Spleen (tissue), 11 donors: ENCODE results near the gene CASKIN2. TPM values are rescaled to one million over a fixed set of nuclear protein-coding genes. Genes with fewer than 3 reads are reported as not detected.

Experiments used
- DNase-seq: peaks from one replicate; pipeline ENCODE4 v3.0.0-alpha.2; 2020
- H3K27ac ChIP-seq, 8 donors: fragments of 200-600 bp; sonication (generic) in 7 of 8; 1 replicate in 4 of 8; 2 replicates in 4 of 8; pipeline versions ENCODE4 v1.5.0 to v1.8.0; 2016 to 2021; ENCODE audit warnings: inconsistent platforms in 4 of 8, mild to moderate bottlenecking in 4 of 8, moderate library complexity in 1 of 8
- H3K27me3 ChIP-seq, 7 donors: fragments of 200-600 bp; sonication (generic) in 6 of 7; replicated peaks in 1 of 7; 1 replicate in 4 of 7; 2 replicates in 3 of 7; pipeline versions ENCODE4 v1.5.0 to v1.8.0; 2016 to 2021; ENCODE audit warnings: inconsistent platforms in 3 of 7, mild to moderate bottlenecking in 1 of 7
- H3K36me3 ChIP-seq, 6 donors: fragments of 200-600 bp; sonication (generic) in 5 of 6; 1 replicate in 4 of 6; 2 replicates in 2 of 6; pipeline versions ENCODE4 v1.5.0 to v1.8.0; 2016 to 2021; ENCODE audit warnings: inconsistent platforms in 2 of 6
- H3K4me1 ChIP-seq, 6 donors: fragments of 200-600 bp; sonication (generic) in 5 of 6; 1 replicate in 3 of 6; 2 replicates in 3 of 6; pipeline versions ENCODE4 v1.5.0 to v1.8.0; 2016 to 2021; ENCODE audit warnings: inconsistent platforms in 3 of 6
- H3K4me3 ChIP-seq, 8 donors: fragments of 200-600 bp; sonication (generic) in 7 of 8; 1 replicate in 4 of 8; 2 replicates in 4 of 8; pipeline versions ENCODE4 v1.5.0 to v1.8.0; 2016 to 2021; ENCODE audit warnings: inconsistent platforms in 4 of 8, mild to moderate bottlenecking in 4 of 8, moderate library complexity in 2 of 8
- H3K9me3 ChIP-seq, 8 donors: fragments of 200-600 bp; sonication (generic) in 7 of 8; 1 replicate in 4 of 8; 2 replicates in 4 of 8; pipeline versions ENCODE4 v1.5.0 to v1.8.0; 2016 to 2021; ENCODE audit warnings: inconsistent platforms in 4 of 8
- CTCF ChIP-seq, 11 experiments: fragments of 200-600 bp in 7 of 11; fragments of 450-650 bp in 4 of 11; sonication (generic) in 4 of 11; IDR thresholded peaks in 8 of 11; conservative IDR thresholded peaks in 3 of 11; 1 replicate in 7 of 11; 2 replicates in 4 of 11; pipeline versions ENCODE4 v1.4.0 to v1.8.0; 2016 to 2021; ENCODE audit warnings: antibody characterized with exemption in 11 of 11, inconsistent platforms in 4 of 11, mild to moderate bottlenecking in 1 of 11
- POLR2A ChIP-seq, 3 donors: fragments of 450-650 bp; IDR thresholded peaks; one replicate each; pipeline ENCODE4 v1.5.1; 2017; ENCODE audit warnings: antibody characterized with exemption in 3 of 3, mild to moderate bottlenecking in 1 of 3
- POLR2AphosphoS5 ChIP-seq, 3 donors: sonication (generic); formaldehyde crosslinking; IDR thresholded peaks; one replicate each; pipeline ENCODE4 v1.5.1; 2017; ENCODE audit warnings: antibody characterized with exemption in 3 of 3
- WGBS, 5 donors: extraction: QIAGEN DNeasy Blood & Tissue Kit in 3 of 5; methylation state at CpG; one replicate each; pipeline versions ENCODE4 v1.1.5 to v1.1.7; 2013 to 2018; 5-methylcytosine and 5-hydroxymethylcytosine counted together
- intact Hi-C: fragments of 100-400 bp; cut with DNase I; formaldehyde crosslinking; loops from one replicate; pipeline ENCODE4 v1.15.0; 2023; ENCODE audit warnings: low total_unique reads
- microRNA-seq, 3 donors: library from miRNA; unstranded; fragments of <30 nt; microRNA quantifications; one replicate each; pipeline versions ENCODE4 to v1.1.0, GENCODE V29; 2019 to 2020
- polyA plus RNA-seq, 3 donors: library from polyadenylated mRNA; stranded (reverse); fragments of 200-250 nt; gene quantifications; one replicate each; pipeline ENCODE4 v1.2.1, GENCODE V29; 2013
- total RNA-seq, 7 donors: library from RNA; depleted of rRNA in 3 of 7; stranded (reverse); fragments of >200 nt in 3 of 7; fragmentation: NEBNext Ultra II Directional in 4 of 7; extraction: Animal tissue kit (Norgen Biotek cat#: 25700) in 4 of 7; gene quantifications; one replicate each; pipeline versions ENCODE4 v1.1.0 to v1.2.1, GENCODE V29; 2016 to 2021
- donor health status: healthy with polysubstance abuse.
- donor health status: DM: no; HTN: no; CAD: no; lungs with moderate emphysema.
- donor health status: DM: no; HTN: no; CAD: no.
- donor health status: Bipolar disorder and iron deficiency.
- donor health status: healthy.
- donor health status: DM: no; HTN: no; CAD: no.
- donor health status: DM: yes; HTN: yes; CAD: no.

The CASKIN2 gene
- total and polyA plus RNA-seq, 10 donors = 4.7 to 135 (median 41.9) TPM

GRCh38 chr17:75450270-75450669 is 65.1 kb downstream of the CASKIN2 start:
- no peak overlapping the region for H3K27ac ChIP-seq
- WGBS, 5 donors = 86 to 98% (median 95%) methylated on average over 4 of the region's 4 CpGs
- intact Hi-C loops = no loop called here
- TF ChIP-seq CTCF (IDR thresholded peaks at IDR 0.05 in 8 of 11, conservative IDR thresholded peaks at IDR 0.05 in 3 of 11) = no peak
- TF ChIP-seq POLR2AphosphoS5 (IDR thresholded peaks at IDR 0.05) = no peak
- no peak for TF ChIP-seq POLR2A (IDR thresholded peaks at IDR 0.05)
- no peaks in the 10 kb centered on the region for H3K27me3 ChIP-seq
- H3K4me3 ChIP-seq = no peak overlapping the region
- no peaks in the 10 kb centered on the region for H3K36me3 ChIP-seq
- peaks cover 0 to 12% (median 0%) of the 10 kb centered on the region in 6 donors for H3K4me1 ChIP-seq
- DNase-seq = no peak
- H3K9me3 ChIP-seq = no peaks in the 10 kb centered on the region

Small RNA genes within 50 kb of the gene (microRNA-seq; reads per million reads assigned to microRNA genes)
- gene MIR6785 = 0.28 to 0.36 (median 0.35) reads per million in 3 donors

Other genes with a start within 250 kb of the CASKIN2 start
- gene MIF4GD, start 244.3 kb downstream of the CASKIN2 start, total RNA-seq = 10 to 100 TPM; 27.1 to 47.3 (median 38.0) TPM
- gene MIF4GD, start 244.3 kb downstream of the CASKIN2 start, polyA plus RNA-seq = 10 to 100 TPM; 28.2 to 38.0 (median 34.3) TPM
- 10 to 100 TPM; 12.4 to 32.5 (median 19.1) TPM for gene SLC25A19, start 226.1 kb downstream of the CASKIN2 start, total RNA-seq
- 10 to 100 TPM; 18.5 to 21.2 (median 19.2) TPM for gene SLC25A19, start 226.1 kb downstream of the CASKIN2 start, polyA plus RNA-seq
- 100 to 1,000 TPM; 180 to 352 (median 238) TPM for gene GRB2, start 109.9 kb downstream of the CASKIN2 start, total RNA-seq
- 100 to 1,000 TPM in 1 of 3 donors, 10 to 100 TPM in 2; 66.8 to 117 (median 85.2) TPM for gene GRB2, start 109.9 kb downstream of the CASKIN2 start, polyA plus RNA-seq
- gene TMEM94, start 58.9 kb downstream of the CASKIN2 start, total RNA-seq = 100 to 1,000 TPM in 1 of 7 donors, 10 to 100 TPM in 6; 66.6 to 101 (median 94.1) TPM
- gene TMEM94, start 58.9 kb downstream of the CASKIN2 start, polyA plus RNA-seq = 10 to 100 TPM; 24.8 to 77.8 (median 59.5) TPM
- gene TSEN54, start 991 bp upstream of the CASKIN2 start, total RNA-seq = 10 to 100 TPM; 31.0 to 58.1 (median 35.4) TPM
- gene TSEN54, start 991 bp upstream of the CASKIN2 start, polyA plus RNA-seq = 10 to 100 TPM; 40.8 to 87.8 (median 68.9) TPM
- 10 to 100 TPM; 44.0 to 97.8 (median 75.1) TPM for gene LLGL2, start 10.2 kb upstream of the CASKIN2 start, total RNA-seq
- 100 to 1,000 TPM in 1 of 3 donors, 10 to 100 TPM in 2; 28.6 to 153 (median 92.6) TPM for gene LLGL2, start 10.2 kb upstream of the CASKIN2 start, polyA plus RNA-seq
- gene MYO15B, start 72.3 kb upstream of the CASKIN2 start, total RNA-seq = 100 to 1,000 TPM; 203 to 569 (median 292) TPM
- gene MYO15B, start 72.3 kb upstream of the CASKIN2 start, polyA plus RNA-seq = 100 to 1,000 TPM; 123 to 551 (median 402) TPM
- gene SMIM5, start 117.9 kb upstream of the CASKIN2 start, total RNA-seq = 1 to 10 TPM; 2.1 to 5.1 (median 3.4) TPM
- gene SMIM5, start 117.9 kb upstream of the CASKIN2 start, polyA plus RNA-seq = 1 to 10 TPM; 3.0 to 4.7 (median 4.7) TPM
- 10 to 100 TPM; 25.7 to 51.0 (median 37.6) TPM for gene RECQL5, start 151.6 kb upstream of the CASKIN2 start, total RNA-seq
- gene RECQL5, start 151.6 kb upstream of the CASKIN2 start, polyA plus RNA-seq = 10 to 100 TPM; 28.2 to 48.8 (median 47.4) TPM
- gene SAP30BP, start 151.8 kb upstream of the CASKIN2 start, total RNA-seq = 100 to 1,000 TPM in 3 of 7 donors, 10 to 100 TPM in 4; 71.6 to 110 (median 82.1) TPM
- 10 to 100 TPM; 53.8 to 76.7 (median 70.4) TPM for gene SAP30BP, start 151.8 kb upstream of the CASKIN2 start, polyA plus RNA-seq
- 100 to 1,000 TPM in 3 of 7 donors, 10 to 100 TPM in 4; 80.4 to 205 (median 90.1) TPM for gene ITGB4, start 205.9 kb upstream of the CASKIN2 start, total RNA-seq
- 10 to 100 TPM; 16.6 to 49.9 (median 30.1) TPM for gene ITGB4, start 205.9 kb upstream of the CASKIN2 start, polyA plus RNA-seq
- gene GALK1, start 249.7 kb upstream of the CASKIN2 start, total RNA-seq = 10 to 100 TPM; 23.5 to 45.1 (median 33.5) TPM
- 10 to 100 TPM; 34.2 to 45.9 (median 37.0) TPM for gene GALK1, start 249.7 kb upstream of the CASKIN2 start, polyA plus RNA-seq